HepG2 (cell line): ENCODE results near the gene NAIF1. TPM values are rescaled to one million over a fixed set of nuclear protein-coding genes. Genes with fewer than 3 reads are reported as not detected.
A peak's percentile ranks its signal among the peaks of the same experiment; 100 is the strongest.

Experiments used
- ATF7-NPFF ChIP-seq: sonication (generic); formaldehyde crosslinking; IDR thresholded peaks from 2 replicates; pipeline ENCODE4 v1.8.1; 2023; ENCODE audit warnings: mild to moderate bottlenecking, low read depth, missing genetic modification reagents, moderate library complexity
- DNMT1 ChIP-seq: sonication (generic); formaldehyde crosslinking; IDR thresholded peaks from 2 replicates; pipeline ENCODE4 v1.5.1; 2020; ENCODE audit warnings: mild to moderate bottlenecking, missing genetic modification reagents
- ELF4 ChIP-seq: sonication (generic); formaldehyde crosslinking; IDR thresholded peaks from 2 replicates; pipeline ENCODE4 v1.5.0; 2020; ENCODE audit warnings: missing genetic modification reagents, mild to moderate bottlenecking, moderate library complexity, borderline replicate concordance
- FUBP1 ChIP-seq: sonication (generic); formaldehyde crosslinking; IDR thresholded peaks from 2 replicates; pipeline ENCODE4 v1.5.1; 2020; ENCODE audit warnings: missing genetic modification reagents, mild to moderate bottlenecking, borderline replicate concordance
- HNF1B ChIP-seq: sonication (generic); formaldehyde crosslinking; IDR thresholded peaks from 2 replicates; pipeline ENCODE4 v1.5.1; 2020; ENCODE audit warnings: mild to moderate bottlenecking, moderate library complexity, missing genetic modification reagents
- LRRFIP1 ChIP-seq: sonication (generic); formaldehyde crosslinking; conservative IDR thresholded peaks from 2 replicates; pipeline ENCODE4 v1.4.0; 2020; ENCODE audit warnings: missing genetic modification reagents
- MEF2D ChIP-seq: sonication (generic); formaldehyde crosslinking; IDR thresholded peaks from 2 replicates; pipeline ENCODE4 v1.5.1; 2020; ENCODE audit warnings: mild to moderate bottlenecking, missing genetic modification reagents
- MIER3 ChIP-seq: IDR thresholded peaks from 2 replicates; pipeline ENCODE4 v1.6.1; 2016; ENCODE audit warnings: missing compliant biosample characterization, borderline replicate concordance
- PRPF4 ChIP-seq: fragments of 200-400 bp; formaldehyde crosslinking; IDR thresholded peaks from 2 replicates; pipeline ENCODE4 v1.6.1; 2016; ENCODE audit warnings: low read length, low read depth; ENCODE audit not compliant: poor library complexity, severe bottlenecking
- RXRA ChIP-seq: sonication (generic); formaldehyde crosslinking; IDR thresholded peaks from 2 replicates; pipeline ENCODE4 v1.5.1; 2020; ENCODE audit warnings: missing genetic modification reagents
- SMYD3 ChIP-seq: sonication (generic); formaldehyde crosslinking; IDR thresholded peaks from 2 replicates; pipeline ENCODE4 v1.8.1; 2023; ENCODE audit warnings: mild to moderate bottlenecking, missing genetic modification reagents
- TOPORS ChIP-seq: sonication (generic); formaldehyde crosslinking; IDR thresholded peaks from 2 replicates; pipeline ENCODE4 v1.8.0; 2023; ENCODE audit warnings: mild to moderate bottlenecking, missing genetic modification reagents
- TSC22D2 ChIP-seq: sonication (generic); formaldehyde crosslinking; IDR thresholded peaks from 2 replicates; pipeline ENCODE4 v1.5.1; 2020; ENCODE audit warnings: missing genetic modification reagents, mild to moderate bottlenecking, borderline replicate concordance
- ZBTB3 ChIP-seq: sonication (generic); formaldehyde crosslinking; IDR thresholded peaks from 2 replicates; pipeline ENCODE4 v1.4.0; 2020; ENCODE audit warnings: low read depth, mild to moderate bottlenecking, moderate library complexity, missing genetic modification reagents, borderline replicate concordance
- ZNF362 ChIP-seq: sonication (generic); formaldehyde crosslinking; IDR thresholded peaks from 2 replicates; pipeline ENCODE4 v1.4.0; 2020; ENCODE audit warnings: missing genetic modification reagents, mild to moderate bottlenecking, borderline replicate concordance
- ZNF382 ChIP-seq: sonication (generic); formaldehyde crosslinking; IDR thresholded peaks from 2 replicates; pipeline ENCODE4 v1.5.0; 2020; ENCODE audit warnings: missing genetic modification reagents, mild to moderate bottlenecking, borderline replicate concordance
- ZNF567 ChIP-seq: sonication (generic); formaldehyde crosslinking; IDR thresholded peaks from 2 replicates; pipeline ENCODE4 v1.8.1; 2023; ENCODE audit warnings: mild to moderate bottlenecking, missing genetic modification reagents, borderline replicate concordance
- ZNF749 ChIP-seq: sonication (generic); formaldehyde crosslinking; IDR thresholded peaks from 2 replicates; pipeline ENCODE4 v1.8.0; 2022; ENCODE audit warnings: mild to moderate bottlenecking, missing genetic modification reagents, moderate library complexity, borderline replicate concordance
- ZSCAN20 ChIP-seq: sonication (generic); formaldehyde crosslinking; IDR thresholded peaks from 2 replicates; pipeline ENCODE4 v1.4.0; 2020; ENCODE audit warnings: missing genetic modification reagents, mild to moderate bottlenecking, borderline replicate concordance
- polyA plus RNA-seq, 8 experiments: library from polyadenylated mRNA; depleted of rRNA in 3 of 8; stranded (reverse) in 7 of 8; unstranded in 1 of 8; fragments of >200 nt; fragmentation: Illumina TruSeq in 4 of 8; extraction: Trizol in 4 of 8; gene quantifications; 2 replicates each; pipeline versions ENCODE4 v1.2.1 to v1.2.3, GENCODE V29; 2011 to 2016; ENCODE audit warnings: low read depth in 4 of 8, missing spikeins in 1 of 8, mixed read lengths in 1 of 8; ENCODE audit not compliant: insufficient read depth in 1 of 8
- total RNA-seq, 5 experiments: library from RNA; depleted of rRNA; stranded (reverse); fragments of >200 nt; fragmentation: Illumina TruSeq; extraction: Trizol; gene quantifications; 2 replicates each; pipeline ENCODE4 v1.2.3, GENCODE V29; 2016; ENCODE audit warnings: low read depth in 1 of 5

Gene NAIF1
- total and polyA plus RNA-seq, 2 of the 13 experiments (the other 11 are each of a cell fraction or from before 2014, with no cell fraction given): 6.0 to 6.9 TPM

GRCh38 chr9:128073253-128073886 is 6.2 kb upstream of the NAIF1 start (continued):
- TF ChIP-seq HNF1B (no peak), ZNF382 (CRISPR knock-in tag) (no peak), RXRA (no peak; the same call in 1 of the 2 replicates), ZSCAN20 (CRISPR knock-in tag) (no peak), MEF2D (CRISPR knock-in tag) (no peak), ZBTB3 (CRISPR knock-in tag) (0 out of 2 replicates have a peak, but pooled peaks have one; percentile 45), ZNF749 (CRISPR knock-in tag) (no peak), TSC22D2 (CRISPR knock-in tag) (no peak), FUBP1 (CRISPR knock-in tag) (no peak), ZNF362 (no peak; the same call in 1 of the 2 replicates), SMYD3 (CRISPR knock-in tag) (no peak), MIER3 (peak; percentile 56; the same call in 1 of the 2 replicates), LRRFIP1 (CRISPR knock-in tag) (no peak), ZNF567 (no peak), PRPF4 (no peak), DNMT1 (CRISPR knock-in tag) (no peak), ATF7-NPFF (CRISPR knock-in tag) (no peak), ELF4 (no peak), TOPORS (CRISPR knock-in tag) (no peak)
